AG04449 (cell line): Measurements from ENCODE around the gene GRID1.

ENCODE experiments used
- CTCF ChIA-PET: fragments of 350-600 bp; formaldehyde crosslinking; extraction: SDS; loops from one replicate; lab custom pipeline; 2021; ENCODE audit warnings: antibody characterized with exemption; lab: Yijun Ruan, JAX
- POLR2A ChIA-PET: fragments of 400-600, 350-600 bp; formaldehyde crosslinking; extraction: SDS; loops from one replicate; lab custom pipeline; 2020; ENCODE audit warnings: antibody characterized with exemption, inconsistent platforms; lab: Yijun Ruan, JAX
- DNase-seq: peaks from one replicate; pipeline ENCODE4 v3.0.0-alpha.2; 2010; ENCODE audit warnings: low read depth, low spot score
- H3K4me3 ChIP-seq: 2 replicates; pipeline ENCODE4 v1.5.1; 2011; ENCODE audit warnings: low read depth, mild to moderate bottlenecking, control low read depth, low read length
- TF ChIP-seq, protein P1 (sequence below): IDR thresholded peaks from one replicate; pipeline ENCODE4 v1.5.1; 2011; ENCODE audit warnings: mild to moderate bottlenecking, moderate library complexity, low read length, control low read depth, inconsistent platforms; ENCODE audit not compliant: insufficient read depth; ENCODE audit errors: missing control alignments

The GRID1 gene

DNA sequence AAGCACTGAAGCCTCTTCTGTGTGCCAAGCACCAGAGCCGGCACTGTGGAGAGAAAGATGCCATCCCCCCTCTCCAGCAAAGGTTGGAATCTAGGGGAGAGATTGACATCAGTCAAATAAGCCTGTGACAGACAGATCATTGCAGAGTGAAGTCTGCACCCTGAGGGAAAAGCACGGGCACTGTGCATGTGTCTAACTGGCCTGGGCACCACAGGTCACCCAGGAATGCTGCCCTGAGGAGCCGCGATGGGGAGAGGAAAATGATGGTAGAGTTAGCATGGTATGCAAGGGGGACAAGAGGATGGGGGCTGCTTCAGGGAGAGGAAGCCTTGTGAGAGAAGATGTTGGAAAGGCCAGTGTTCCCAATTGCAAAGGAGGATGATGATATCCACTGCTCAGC lies 261.0 kb downstream of the GRID1 start:
- POLR2A ChIA-PET = no interaction called here
- TF ChIP-seq, protein P1, sequence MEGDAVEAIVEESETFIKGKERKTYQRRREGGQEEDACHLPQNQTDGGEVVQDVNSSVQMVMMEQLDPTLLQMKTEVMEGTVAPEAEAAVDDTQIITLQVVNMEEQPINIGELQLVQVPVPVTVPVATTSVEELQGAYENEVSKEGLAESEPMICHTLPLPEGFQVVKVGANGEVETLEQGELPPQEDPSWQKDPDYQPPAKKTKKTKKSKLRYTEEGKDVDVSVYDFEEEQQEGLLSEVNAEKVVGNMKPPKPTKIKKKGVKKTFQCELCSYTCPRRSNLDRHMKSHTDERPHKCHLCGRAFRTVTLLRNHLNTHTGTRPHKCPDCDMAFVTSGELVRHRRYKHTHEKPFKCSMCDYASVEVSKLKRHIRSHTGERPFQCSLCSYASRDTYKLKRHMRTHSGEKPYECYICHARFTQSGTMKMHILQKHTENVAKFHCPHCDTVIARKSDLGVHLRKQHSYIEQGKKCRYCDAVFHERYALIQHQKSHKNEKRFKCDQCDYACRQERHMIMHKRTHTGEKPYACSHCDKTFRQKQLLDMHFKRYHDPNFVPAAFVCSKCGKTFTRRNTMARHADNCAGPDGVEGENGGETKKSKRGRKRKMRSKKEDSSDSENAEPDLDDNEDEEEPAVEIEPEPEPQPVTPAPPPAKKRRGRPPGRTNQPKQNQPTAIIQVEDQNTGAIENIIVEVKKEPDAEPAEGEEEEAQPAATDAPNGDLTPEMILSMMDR = no peak

DNA sequence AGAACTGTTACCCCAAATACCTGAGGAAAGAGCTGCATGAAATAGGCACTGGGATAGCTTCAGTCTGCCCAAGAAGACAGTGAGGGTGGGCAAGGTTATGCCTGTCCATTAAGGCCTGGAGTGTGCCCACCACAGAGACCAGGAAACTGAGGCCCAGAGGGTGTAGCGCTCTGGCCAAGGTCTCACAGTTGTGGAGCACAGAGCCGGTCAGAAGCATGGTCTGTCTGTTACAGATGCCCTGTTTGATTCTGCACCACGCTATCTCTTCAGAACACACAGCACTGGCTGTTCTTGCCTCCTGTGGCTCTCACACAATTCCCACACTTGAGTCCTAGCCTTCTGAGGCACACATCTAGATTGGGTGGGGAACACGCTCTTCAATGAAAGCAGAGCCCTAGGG lies 261.4 kb downstream of the GRID1 start:
- DNase-seq = no peak
- TF ChIP-seq, protein P1 = no peak
- ChIA-PET POLR2A (no interaction called here), CTCF (no interaction called here)
- no peak overlapping the region for H3K4me3 ChIP-seq

More for the DNA sequence above, 261.0 kb downstream of the GRID1 start:
- DNase-seq = no peak
- H3K4me3 ChIP-seq = no peak overlapping the region
- CTCF ChIA-PET = no interaction called here

DNA sequence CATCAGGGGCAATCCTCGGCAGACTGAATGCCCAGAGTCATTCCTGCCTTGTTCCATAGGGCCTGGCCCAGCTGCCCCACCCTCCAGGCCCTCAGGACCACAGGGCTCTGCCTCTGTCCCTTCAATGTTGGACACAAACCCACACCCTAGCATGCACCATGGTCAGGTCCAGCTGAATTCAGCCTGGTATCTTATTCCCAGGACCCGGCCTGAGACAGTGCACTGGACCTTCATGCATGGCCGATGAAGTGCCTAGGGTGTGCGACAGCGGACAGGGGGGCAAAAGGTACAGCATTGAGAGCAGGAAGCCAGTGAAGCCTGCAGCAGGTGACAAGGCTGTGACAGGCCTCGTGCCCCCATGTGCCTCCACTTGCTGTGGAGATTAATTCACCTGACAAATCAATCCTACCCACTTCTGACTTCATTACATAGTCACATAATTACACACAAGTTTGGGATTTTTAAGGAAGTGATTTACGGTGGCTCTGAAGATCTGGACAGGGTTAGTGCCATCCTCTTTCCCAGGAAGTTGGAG lies 261.9 kb downstream of the GRID1 start:
- ChIA-PET CTCF (no interaction called here), POLR2A (no interaction called here)
- no peak for DNase-seq
- no peak overlapping the region for H3K4me3 ChIP-seq
- TF ChIP-seq, protein P1 = no peak

DNA sequence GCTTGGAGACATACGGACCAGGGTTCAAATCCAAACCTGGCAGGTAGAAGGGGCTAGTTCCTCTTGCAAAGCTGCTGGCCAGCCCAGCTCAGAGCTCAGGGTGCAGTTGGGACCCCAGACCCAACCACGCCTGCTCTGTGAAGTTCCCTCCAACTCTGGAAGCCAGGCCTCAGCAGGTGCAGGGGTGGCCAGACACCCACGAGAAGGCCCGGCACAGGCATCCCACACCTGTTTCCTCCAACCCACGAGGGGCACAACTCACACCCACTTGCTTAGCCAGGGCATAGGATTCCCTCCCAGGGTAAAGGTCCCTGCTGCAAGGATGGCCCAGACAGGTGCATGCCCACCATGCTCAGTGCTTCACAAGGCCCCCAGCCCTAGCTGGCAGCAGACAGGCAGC lies 262.4 kb downstream of the GRID1 start:
- CTCF ChIA-PET = no interaction called here
- no peak overlapping the region for H3K4me3 ChIP-seq
- DNase-seq = no peak
- POLR2A ChIA-PET = no interaction called here
- TF ChIP-seq, protein P1 = no peak

DNA sequence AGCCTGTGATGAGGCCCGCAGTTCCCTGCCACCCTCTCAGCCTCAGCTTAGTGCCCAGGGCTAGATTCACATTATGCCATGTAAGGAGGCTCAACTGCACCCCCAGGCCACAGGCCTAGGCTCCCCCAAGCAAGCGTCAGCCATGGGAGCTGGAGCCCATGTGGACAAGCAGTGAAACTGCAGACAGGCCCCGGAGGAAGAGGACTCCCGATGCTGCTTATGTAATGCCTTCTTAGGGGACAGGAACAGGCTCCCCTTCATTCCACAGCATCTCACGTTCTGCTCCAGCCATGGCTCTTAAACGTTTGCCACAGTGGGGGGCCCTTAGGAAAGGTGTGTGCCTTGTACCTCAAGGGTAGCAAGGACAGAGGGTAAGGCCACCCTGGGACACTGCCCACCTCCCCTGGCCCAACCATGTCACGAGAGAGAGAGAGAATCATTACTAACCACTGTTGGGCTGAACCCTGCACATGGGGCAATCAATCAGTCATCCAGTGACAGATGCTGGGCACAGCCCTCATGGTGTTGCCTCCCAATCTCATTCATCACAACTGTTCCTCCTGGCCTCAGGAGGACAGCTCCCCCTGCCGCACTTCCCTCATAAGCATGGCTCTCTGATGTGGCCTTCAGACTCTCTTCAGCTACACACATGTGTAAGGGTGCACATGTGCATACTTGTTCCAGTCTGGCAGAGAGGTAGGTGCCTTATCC lies 263.0 kb downstream of the GRID1 start:
- CTCF ChIA-PET = no interaction called here
- TF ChIP-seq, protein P1 = no peak

DNA sequence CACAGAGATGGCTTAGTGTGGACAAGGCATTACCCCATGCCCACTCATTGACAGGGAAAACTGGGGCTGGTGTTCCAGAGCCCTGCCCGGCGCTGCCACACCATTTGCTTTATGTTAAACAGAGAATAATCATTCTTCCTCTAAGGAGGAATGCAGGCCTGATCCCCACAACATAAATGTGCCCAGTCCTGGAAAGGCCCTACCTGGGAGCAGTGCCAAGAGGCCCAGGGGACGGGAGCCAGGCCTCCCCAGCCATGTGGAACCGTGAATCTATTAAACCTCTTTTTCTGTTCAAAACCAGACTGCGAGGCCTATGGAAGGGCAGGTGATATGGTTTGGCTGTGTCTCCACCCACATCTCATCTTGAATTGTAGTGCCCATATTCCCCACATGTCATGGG lies 264.1 kb downstream of the GRID1 start:
- ChIA-PET POLR2A (no interaction called here), CTCF (interaction anchor here (1.3 to 1.5 kb wide), 2 partner anchors 11 to 273 kb away, joined by 3 to 5 read pairs; no protein-coding TSS in a partner anchor)
- no peak for DNase-seq
- TF ChIP-seq, protein P1 = no peak
- H3K4me3 ChIP-seq = no peak overlapping the region

More for the DNA sequence above, 263.0 kb downstream of the GRID1 start:
- no peak overlapping the region for H3K4me3 ChIP-seq
- no peak for DNase-seq
- POLR2A ChIA-PET = no interaction called here
